Progenitor cell of endocrine pancreas (in vitro differentiated cells): ENCODE results near the gene CPZ. TPM values are rescaled to one million over a fixed set of nuclear protein-coding genes. Genes with fewer than 3 reads are reported as not detected.

Experiments used
- DNase-seq: peaks from one replicate; pipeline ENCODE4 v3.0.0; 2021; ENCODE audit warnings: low spot score; ENCODE audit not compliant: unreplicated experiment
- H3K27ac Mint-ChIP-seq: 2 replicates; pipeline ENCODE4 v1.8.0; 2021; ENCODE audit warnings: mild to moderate bottlenecking, moderate library complexity, mixed read lengths
- H3K27me3 Mint-ChIP-seq: 2 replicates; pipeline ENCODE4 v1.8.0; 2021; ENCODE audit warnings: mixed read lengths
- H3K36me3 Mint-ChIP-seq: 2 replicates; pipeline ENCODE4 v1.8.0; 2022; ENCODE audit warnings: mixed read lengths; ENCODE audit not compliant: insufficient read depth
- H3K4me1 Mint-ChIP-seq: 2 replicates; pipeline ENCODE4 v1.8.0; 2021; ENCODE audit warnings: low read depth, mixed read lengths
- H3K4me3 Mint-ChIP-seq: 2 replicates; pipeline ENCODE4 v1.8.0; 2021; ENCODE audit warnings: low read depth, mild to moderate bottlenecking, moderate library complexity, mixed read lengths
- H3K9me3 Mint-ChIP-seq: 2 replicates; pipeline ENCODE4 v1.8.0; 2021; ENCODE audit warnings: low read depth, mixed read lengths
- CTCF ChIP-seq: fragments of 200-600 bp; sonication (generic); IDR thresholded peaks from one replicate; pipeline ENCODE4 v1.5.0; 2021; ENCODE audit warnings: antibody characterized with exemption, mild to moderate bottlenecking; ENCODE audit not compliant: unreplicated experiment
- total RNA-seq: library from RNA; stranded (reverse); gene quantifications from 2 replicates; pipeline ENCODE4 v1.2.1, GENCODE V29; 2021

Gene CPZ
- total RNA-seq, 1 donor from 2014 or later = 0.19 TPM

- no peaks in the 10 kb centered on the region for H3K36me3 Mint-ChIP-seq
- no peak for DNase-seq
- peaks cover 2% of the 10 kb centered on the region for H3K4me1 Mint-ChIP-seq
- peaks cover 44% of the 10 kb centered on the region for H3K27me3 Mint-ChIP-seq
- no peak overlapping the region for H3K4me3 Mint-ChIP-seq
- no peak for TF ChIP-seq CTCF
- no peak overlapping the region for H3K27ac Mint-ChIP-seq
- no peaks in the 10 kb centered on the region for H3K9me3 Mint-ChIP-seq
These were observed 47.5 kb downstream of the CPZ start for GRCh38 chr4:8639777-8640720.

GRCh38 chr4:8640816-8641215 is 48.3 kb downstream of the CPZ start:
- Mint-ChIP-seq H3K27me3 (peaks cover 44% of the 10 kb centered on the region), H3K27ac (no peak overlapping the region), H3K9me3 (no peaks in the 10 kb centered on the region), H3K36me3 (no peaks in the 10 kb centered on the region), H3K4me1 (peaks cover 2% of the 10 kb centered on the region), H3K4me3 (no peak overlapping the region)
- no peak for TF ChIP-seq CTCF
- DNase-seq = no peak

DNA sequence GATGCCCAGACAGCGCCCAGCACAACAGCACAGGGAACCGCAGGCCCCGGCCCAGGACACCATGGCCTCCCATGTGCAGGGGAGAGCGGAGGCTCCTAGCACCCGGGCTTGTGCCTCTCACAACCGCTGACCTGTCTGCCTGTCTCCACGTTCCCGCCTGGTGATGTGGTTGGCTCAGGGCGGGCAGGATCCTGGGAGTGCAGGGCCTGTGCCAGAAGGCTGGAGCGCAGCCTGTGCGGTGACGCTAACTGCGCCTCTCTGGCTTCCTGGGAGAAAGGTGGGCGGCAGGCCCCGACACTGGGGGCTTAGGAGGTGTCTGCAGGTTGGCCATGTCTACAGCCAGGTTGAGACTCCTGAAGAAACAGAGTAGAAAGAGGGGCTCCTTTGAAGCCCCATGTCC is 48.7 kb downstream of the CPZ start:
- TF ChIP-seq CTCF = no peak
- Mint-ChIP-seq H3K9me3 (no peaks in the 10 kb centered on the region), H3K4me1 (peaks cover 4% of the 10 kb centered on the region), H3K4me3 (no peak overlapping the region), H3K27me3 (peaks cover 47% of the 10 kb centered on the region), H3K36me3 (no peaks in the 10 kb centered on the region), H3K27ac (no peak overlapping the region)
- DNase-seq = no peak

DNA sequence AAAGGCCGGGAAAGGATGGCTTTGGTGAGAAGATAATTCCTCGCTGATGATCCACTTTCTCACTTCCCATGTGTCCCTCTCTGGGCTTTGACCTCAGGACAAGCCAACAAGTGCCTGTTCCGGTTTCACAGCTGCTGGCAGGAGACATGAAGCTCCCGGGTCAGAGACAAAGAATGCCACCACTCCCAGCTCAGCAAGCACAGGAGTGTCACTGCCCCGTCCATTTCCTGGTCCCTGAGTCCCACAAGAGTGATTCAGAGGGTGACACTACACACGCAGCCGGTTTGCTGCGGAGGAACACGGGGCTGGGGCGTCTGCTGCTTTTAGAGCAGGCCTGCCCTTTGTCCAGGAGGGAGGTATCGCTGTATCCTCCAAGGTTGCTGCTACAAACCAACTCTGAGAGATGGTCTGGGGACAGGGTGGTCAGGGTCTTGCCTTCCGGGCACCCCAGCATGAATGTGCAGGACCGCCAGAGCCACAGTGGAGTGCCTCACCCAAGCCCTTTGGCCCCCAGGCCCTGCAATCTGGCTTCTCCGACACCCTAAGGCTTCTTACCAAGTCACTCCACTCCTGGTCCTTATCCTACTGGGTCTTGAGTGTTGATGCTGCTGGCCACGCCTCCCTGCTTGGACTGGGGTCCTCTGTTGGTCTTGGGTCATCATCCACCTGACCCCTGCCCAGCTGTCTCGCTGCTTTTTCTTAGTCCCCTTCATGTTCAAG is 49.5 kb downstream of the CPZ start:
- H3K9me3 Mint-ChIP-seq = no peaks in the 10 kb centered on the region
- no peak for TF ChIP-seq CTCF
- peaks cover 47% of the 10 kb centered on the region for H3K27me3 Mint-ChIP-seq
- DNase-seq = no peak
- H3K27ac Mint-ChIP-seq = no peak overlapping the region
- H3K4me1 Mint-ChIP-seq = peaks cover 4% of the 10 kb centered on the region
- no peaks in the 10 kb centered on the region for H3K36me3 Mint-ChIP-seq
- no peak overlapping the region for H3K4me3 Mint-ChIP-seq

- H3K4me3 Mint-ChIP-seq = no peak overlapping the region
- peaks cover 4% of the 10 kb centered on the region for H3K4me1 Mint-ChIP-seq
- H3K36me3 Mint-ChIP-seq = no peaks in the 10 kb centered on the region
- peak; percentile 4 for DNase-seq
- no peaks in the 10 kb centered on the region for H3K9me3 Mint-ChIP-seq
- TF ChIP-seq CTCF = no peak
- peaks cover 42% of the 10 kb centered on the region for H3K27me3 Mint-ChIP-seq
- H3K27ac Mint-ChIP-seq = no peak overlapping the region
These were observed 50.2 kb downstream of the CPZ start for GRCh38 chr4:8642651-8643321.
